HCT116 (cell line): ENCODE data around the gene SLC25A10. TPM values are rescaled to one million over a fixed set of nuclear protein-coding genes. Genes with fewer than 3 reads are reported as not detected.

ENCODE experiments used
- ATAC-seq: fragments of 200-7000 bp; cut with Tn5 transposase; 2 replicates; pipeline ENCODE4 v1.9.1; 2020; ENCODE audit warnings: mild to moderate bottlenecking, moderate library complexity
- BruUV-seq: library from RNA; stranded (reverse); fragments of 400-500 nt; replicated peaks from 2 replicates; lab custom pipeline; 2021; lab: Mats Ljungman, UMichigan
- CTCF ChIA-PET: fragments of 300-600 bp; sonication (Branson Sonifier 250); formaldehyde crosslinking; loops from one replicate; lab custom pipeline; 2021; ENCODE audit warnings: antibody characterized with exemption; lab: Charles Lee
- POLR2A ChIA-PET: fragments of 300-600, 350-600 bp; sonication (Branson Sonifier 250); formaldehyde crosslinking; loops from one replicate; lab custom pipeline; 2021; ENCODE audit warnings: antibody characterized with exemption; lab: Charles Lee
- RAD21 ChIA-PET, 2 experiments: fragments of 300-600 bp; sonication (Branson Sonifier 250); formaldehyde crosslinking; loops; one replicate each; lab custom pipeline; 2023; ENCODE audit warnings: low total read pairs in 2 of 2; ENCODE audit not compliant: uncharacterized antibody in 2 of 2, unreplicated experiment in 2 of 2, low non-redundant PET in 1 of 2; lab: Charles Lee
- DNase-seq: peaks from one replicate; pipeline ENCODE4 v3.0.0-alpha.2; 2010; ENCODE audit warnings: low read depth, low spot score
- H2AFZ ChIP-seq: fragments of 200-600 bp; shearing (Covaris generic), sonication (generic); 2 replicates; pipeline ENCODE4 v1.6.1; 2017; ENCODE audit warnings: low read depth, mixed run types, mixed read lengths, antibody characterized with exemption, low read length; ENCODE audit not compliant: poor library complexity, severe bottlenecking
- H3K27ac ChIP-seq: 2 replicates; pipeline ENCODE4 v1.5.1; 2012; ENCODE audit warnings: low read depth, low read length
- H3K27me3 ChIP-seq: fragments of 200-600 bp; sonication (generic); 2 replicates; pipeline ENCODE4 v1.6.1; 2016; ENCODE audit warnings: mixed run types, low read length, mixed read lengths; ENCODE audit not compliant: insufficient read depth
- H3K36me3 ChIP-seq, 2 experiments: fragments of 200-500 bp in 1 of 2; fragments of 200-600 bp in 1 of 2; sonication (Bioruptor generic) in 1 of 2; sonication (generic) in 1 of 2; 2 replicates each; pipeline versions ENCODE4 v1.5.1 to v1.6.1; 2014 to 2016; ENCODE audit warnings: low read length in 2 of 2, inconsistent platforms in 1 of 2, mixed read lengths in 1 of 2, mixed run types in 1 of 2; ENCODE audit not compliant: insufficient read depth in 2 of 2, control insufficient read depth in 1 of 2
- H3K4me1 ChIP-seq, 2 experiments: fragments of 200-600 bp in 1 of 2; sonication (generic) in 1 of 2; 2 replicates each; pipeline versions ENCODE4 v1.5.1 to v1.6.1; 2012 to 2017; ENCODE audit warnings: low read length in 2 of 2, inconsistent platforms in 1 of 2, mild to moderate bottlenecking in 1 of 2, mixed read lengths in 1 of 2, mixed run types in 1 of 2, moderate library complexity in 1 of 2; ENCODE audit not compliant: insufficient read depth in 2 of 2, control insufficient read depth in 1 of 2
- H3K4me2 ChIP-seq: fragments of 200-600 bp; sonication (generic); 2 replicates; pipeline ENCODE4 v1.6.1; 2017; ENCODE audit warnings: mixed run types, low read length, mixed read lengths
- H3K4me3 ChIP-seq, 2 experiments: fragments of 200-600 bp in 1 of 2; sonication (generic) in 1 of 2; replicated peaks in 1 of 2; 2 replicates each; pipeline ENCODE4 v1.5.1; 2011 to 2016; ENCODE audit warnings: low read length in 2 of 2, control low read depth in 1 of 2, low read depth in 1 of 2, mild to moderate bottlenecking in 1 of 2, mixed read lengths in 1 of 2, mixed run types in 1 of 2
- H3K79me2 ChIP-seq: fragments of 200-600 bp; sonication (generic); 2 replicates; pipeline ENCODE4 v1.6.1; 2017; ENCODE audit warnings: mild to moderate bottlenecking, mixed run types, low read length, moderate library complexity, mixed read lengths; ENCODE audit not compliant: insufficient read depth
- H3K9ac ChIP-seq: fragments of 200-600 bp; sonication (generic); 2 replicates; pipeline ENCODE4 v1.6.1; 2016; ENCODE audit warnings: low read length, mixed read lengths
- H3K9me2 ChIP-seq: fragments of 200-600 bp; sonication (generic), shearing (Covaris generic); 2 replicates; pipeline ENCODE4 v1.6.1; 2017; ENCODE audit warnings: mixed run types, mild to moderate bottlenecking, moderate library complexity; ENCODE audit not compliant: insufficient read depth
- H3K9me3 ChIP-seq, 2 experiments: fragments of 200-500 bp in 1 of 2; fragments of 200-600 bp in 1 of 2; sonication (Bioruptor generic) in 1 of 2; sonication (generic) in 1 of 2; 2 replicates each; pipeline ENCODE4 v1.6.1; 2014 to 2017; ENCODE audit warnings: low read length in 2 of 2, mixed read lengths in 2 of 2, inconsistent platforms in 1 of 2, low read depth in 1 of 2, mild to moderate bottlenecking in 1 of 2, mixed run types in 1 of 2, moderate library complexity in 1 of 2; ENCODE audit not compliant: control insufficient read depth in 1 of 2, insufficient read depth in 1 of 2
- H4K20me1 ChIP-seq: fragments of 200-600 bp; sonication (generic), shearing (Covaris generic); 2 replicates; pipeline ENCODE4 v1.6.1; 2017; ENCODE audit warnings: mixed run types, mild to moderate bottlenecking, moderate library complexity; ENCODE audit not compliant: insufficient read depth
- EZH2 ChIP-seq: fragments of 200-600 bp; sonication (generic); IDR thresholded peaks from 2 replicates; pipeline ENCODE4 v1.6.1; 2017; ENCODE audit warnings: antibody characterized with exemption, mixed run types
- EZH2phosphoT487 ChIP-seq: fragments of 200-600 bp; IDR thresholded peaks from 2 replicates; pipeline ENCODE4 v1.6.1; 2018; ENCODE audit warnings: antibody characterized with exemption, borderline replicate concordance
- JUND ChIP-seq: IDR thresholded peaks from 2 replicates; pipeline ENCODE4 v1.6.1; 2012
- POLR2A ChIP-seq: IDR thresholded peaks from 2 replicates; pipeline ENCODE4 v1.7.0; 2011; ENCODE audit warnings: borderline replicate concordance; ENCODE audit not compliant: insufficient read depth, insufficient read length; ENCODE audit errors: extremely low read depth
- POLR2AphosphoS5 ChIP-seq: IDR thresholded peaks from 2 replicates; pipeline ENCODE4 v1.6.1; 2011; ENCODE audit warnings: mild to moderate bottlenecking, low read depth, low read length, moderate library complexity
- RAD21 ChIP-seq: IDR thresholded peaks from 2 replicates; pipeline ENCODE4 v1.6.1; 2012; ENCODE audit warnings: low read depth, mild to moderate bottlenecking
- SIN3A ChIP-seq: IDR thresholded peaks from 2 replicates; pipeline ENCODE4 v1.6.1; 2012; ENCODE audit warnings: low read depth
- SP1 ChIP-seq: IDR thresholded peaks from 2 replicates; pipeline ENCODE4 v1.6.1; 2012; ENCODE audit warnings: low read depth
- YY1 ChIP-seq: IDR thresholded peaks from 2 replicates; pipeline ENCODE4 v1.6.1; 2011; ENCODE audit warnings: low read length, low read depth, moderate library complexity, mild to moderate bottlenecking; ENCODE audit not compliant: insufficient replicate concordance; ENCODE audit errors: extremely low read depth
- ZFX ChIP-seq: fragments of 450-650 bp; IDR thresholded peaks from 2 replicates; pipeline ENCODE4 v1.6.1; 2017
- ZNF274 ChIP-seq: fragments of 200-500 bp; sonication (Bioruptor generic); IDR thresholded peaks from 2 replicates; pipeline ENCODE4 v1.6.1; 2014; ENCODE audit warnings: mild to moderate bottlenecking, low read depth, low read length, inconsistent platforms
- intact Hi-C: fragments of 100-400 bp; cut with micrococcal nuclease; formaldehyde crosslinking; loops from 2 replicates; pipeline ENCODE4 v1.10.0; 2022
- total RNA-seq: library from RNA; stranded (reverse); gene quantifications from one replicate; pipeline ENCODE4 v1.2.1, GENCODE V29; 2021; ENCODE audit not compliant: unreplicated experiment
- TF ChIP-seq, protein P1 (sequence below): IDR thresholded peaks from 2 replicates; pipeline ENCODE4 v1.6.1; 2012; ENCODE audit warnings: low read depth
- TF ChIP-seq, protein P2 (sequence below), 3 experiments: fragments of 200-600 bp in 1 of 3; sonication (generic) in 1 of 3; IDR thresholded peaks in 2 of 3; conservative IDR thresholded peaks in 1 of 3; 2 replicates each; pipeline ENCODE4 v1.5.1; 2012 to 2017; ENCODE audit warnings: low read depth in 2 of 3, low read length in 2 of 3, antibody characterized with exemption in 1 of 3, borderline replicate concordance in 1 of 3, control low read depth in 1 of 3, mild to moderate bottlenecking in 1 of 3, mixed read lengths in 1 of 3, mixed run types in 1 of 3, moderate library complexity in 1 of 3; ENCODE audit not compliant: insufficient read depth in 1 of 3
- TF ChIP-seq, protein P3 (sequence below): IDR thresholded peaks from 2 replicates; pipeline ENCODE4 v1.6.1; 2011; ENCODE audit warnings: mild to moderate bottlenecking, low read length, moderate library complexity; ENCODE audit not compliant: insufficient replicate concordance; ENCODE audit errors: extremely low read depth
- TF ChIP-seq, protein P4 (sequence below): IDR thresholded peaks from 2 replicates; pipeline ENCODE4 v1.6.1; 2012

Gene SLC25A10
- total RNA-seq, 1 experiment from 2014 or later = 70.8 TPM

DNA sequence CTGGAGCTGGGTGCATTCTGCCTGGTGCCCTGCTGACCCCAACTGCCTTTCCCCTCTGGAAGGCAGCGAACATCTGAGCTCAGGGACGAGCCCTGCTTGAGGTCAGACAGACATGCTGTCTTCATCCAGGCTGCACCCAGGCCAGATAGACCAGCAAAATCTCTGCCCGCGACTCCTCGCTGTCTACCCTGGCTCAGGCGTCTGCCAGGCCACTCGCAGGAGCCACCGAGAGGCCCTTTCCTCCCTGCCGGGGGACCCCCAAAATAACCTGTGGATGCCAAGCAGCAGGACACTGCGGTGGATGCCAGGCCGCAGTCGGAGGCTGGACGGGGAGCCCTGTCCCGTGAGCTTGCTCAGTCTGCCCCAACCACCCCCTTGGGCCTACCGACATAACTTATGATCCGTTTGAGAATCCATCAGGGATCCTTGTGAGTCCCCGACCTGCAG lies 3.3 kb upstream of the SLC25A10 start:
- H3K4me2 ChIP-seq = no peak overlapping the region
- no peaks in the 10 kb centered on the region for H4K20me1 ChIP-seq
- no TSS peak for BruUV-seq
- no peaks in the 10 kb centered on the region for H3K27me3 ChIP-seq
- RAD21 ChIA-PET = no interaction called here
- intact Hi-C loops = no loop called here
- H3K36me3 ChIP-seq = peaks cover 16 to 40% of the 10 kb centered on the region in 2 experiments; a peak in 3 of 4 replicates
- H3K9me2 ChIP-seq = no peaks in the 10 kb centered on the region
- POLR2A ChIA-PET = no interaction called here
- no peak for ATAC-seq
- no peaks in the 10 kb centered on the region for H3K9me3 ChIP-seq
- peaks cover 31 to 51% of the 10 kb centered on the region in 2 experiments for H3K4me1 ChIP-seq
- no peak for TF ChIP-seq RAD21
- no peak for TF ChIP-seq SP1
- TF ChIP-seq, protein P1, sequence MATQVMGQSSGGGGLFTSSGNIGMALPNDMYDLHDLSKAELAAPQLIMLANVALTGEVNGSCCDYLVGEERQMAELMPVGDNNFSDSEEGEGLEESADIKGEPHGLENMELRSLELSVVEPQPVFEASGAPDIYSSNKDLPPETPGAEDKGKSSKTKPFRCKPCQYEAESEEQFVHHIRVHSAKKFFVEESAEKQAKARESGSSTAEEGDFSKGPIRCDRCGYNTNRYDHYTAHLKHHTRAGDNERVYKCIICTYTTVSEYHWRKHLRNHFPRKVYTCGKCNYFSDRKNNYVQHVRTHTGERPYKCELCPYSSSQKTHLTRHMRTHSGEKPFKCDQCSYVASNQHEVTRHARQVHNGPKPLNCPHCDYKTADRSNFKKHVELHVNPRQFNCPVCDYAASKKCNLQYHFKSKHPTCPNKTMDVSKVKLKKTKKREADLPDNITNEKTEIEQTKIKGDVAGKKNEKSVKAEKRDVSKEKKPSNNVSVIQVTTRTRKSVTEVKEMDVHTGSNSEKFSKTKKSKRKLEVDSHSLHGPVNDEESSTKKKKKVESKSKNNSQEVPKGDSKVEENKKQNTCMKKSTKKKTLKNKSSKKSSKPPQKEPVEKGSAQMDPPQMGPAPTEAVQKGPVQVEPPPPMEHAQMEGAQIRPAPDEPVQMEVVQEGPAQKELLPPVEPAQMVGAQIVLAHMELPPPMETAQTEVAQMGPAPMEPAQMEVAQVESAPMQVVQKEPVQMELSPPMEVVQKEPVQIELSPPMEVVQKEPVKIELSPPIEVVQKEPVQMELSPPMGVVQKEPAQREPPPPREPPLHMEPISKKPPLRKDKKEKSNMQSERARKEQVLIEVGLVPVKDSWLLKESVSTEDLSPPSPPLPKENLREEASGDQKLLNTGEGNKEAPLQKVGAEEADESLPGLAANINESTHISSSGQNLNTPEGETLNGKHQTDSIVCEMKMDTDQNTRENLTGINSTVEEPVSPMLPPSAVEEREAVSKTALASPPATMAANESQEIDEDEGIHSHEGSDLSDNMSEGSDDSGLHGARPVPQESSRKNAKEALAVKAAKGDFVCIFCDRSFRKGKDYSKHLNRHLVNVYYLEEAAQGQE = no peak
- no peak for TF ChIP-seq ZNF274
- TF ChIP-seq POLR2AphosphoS5 = peak; percentile 32
- no peak for TF ChIP-seq YY1
- TF ChIP-seq JUND = no peak
- TF ChIP-seq, protein P2, sequence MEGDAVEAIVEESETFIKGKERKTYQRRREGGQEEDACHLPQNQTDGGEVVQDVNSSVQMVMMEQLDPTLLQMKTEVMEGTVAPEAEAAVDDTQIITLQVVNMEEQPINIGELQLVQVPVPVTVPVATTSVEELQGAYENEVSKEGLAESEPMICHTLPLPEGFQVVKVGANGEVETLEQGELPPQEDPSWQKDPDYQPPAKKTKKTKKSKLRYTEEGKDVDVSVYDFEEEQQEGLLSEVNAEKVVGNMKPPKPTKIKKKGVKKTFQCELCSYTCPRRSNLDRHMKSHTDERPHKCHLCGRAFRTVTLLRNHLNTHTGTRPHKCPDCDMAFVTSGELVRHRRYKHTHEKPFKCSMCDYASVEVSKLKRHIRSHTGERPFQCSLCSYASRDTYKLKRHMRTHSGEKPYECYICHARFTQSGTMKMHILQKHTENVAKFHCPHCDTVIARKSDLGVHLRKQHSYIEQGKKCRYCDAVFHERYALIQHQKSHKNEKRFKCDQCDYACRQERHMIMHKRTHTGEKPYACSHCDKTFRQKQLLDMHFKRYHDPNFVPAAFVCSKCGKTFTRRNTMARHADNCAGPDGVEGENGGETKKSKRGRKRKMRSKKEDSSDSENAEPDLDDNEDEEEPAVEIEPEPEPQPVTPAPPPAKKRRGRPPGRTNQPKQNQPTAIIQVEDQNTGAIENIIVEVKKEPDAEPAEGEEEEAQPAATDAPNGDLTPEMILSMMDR (IDR thresholded peaks at IDR 0.05 in 2 of 3, conservative IDR thresholded peaks at IDR 0.05 in 1 of 3; ENCODE audit: borderline replicate concordance in 1 of 3, insufficient read depth in 1 of 3, low read depth in 2 of 3, low read length in 2 of 3) = no peak
- TF ChIP-seq EZH2phosphoT487 = no peak
- no peak for TF ChIP-seq SIN3A
- TF ChIP-seq, protein P3, sequence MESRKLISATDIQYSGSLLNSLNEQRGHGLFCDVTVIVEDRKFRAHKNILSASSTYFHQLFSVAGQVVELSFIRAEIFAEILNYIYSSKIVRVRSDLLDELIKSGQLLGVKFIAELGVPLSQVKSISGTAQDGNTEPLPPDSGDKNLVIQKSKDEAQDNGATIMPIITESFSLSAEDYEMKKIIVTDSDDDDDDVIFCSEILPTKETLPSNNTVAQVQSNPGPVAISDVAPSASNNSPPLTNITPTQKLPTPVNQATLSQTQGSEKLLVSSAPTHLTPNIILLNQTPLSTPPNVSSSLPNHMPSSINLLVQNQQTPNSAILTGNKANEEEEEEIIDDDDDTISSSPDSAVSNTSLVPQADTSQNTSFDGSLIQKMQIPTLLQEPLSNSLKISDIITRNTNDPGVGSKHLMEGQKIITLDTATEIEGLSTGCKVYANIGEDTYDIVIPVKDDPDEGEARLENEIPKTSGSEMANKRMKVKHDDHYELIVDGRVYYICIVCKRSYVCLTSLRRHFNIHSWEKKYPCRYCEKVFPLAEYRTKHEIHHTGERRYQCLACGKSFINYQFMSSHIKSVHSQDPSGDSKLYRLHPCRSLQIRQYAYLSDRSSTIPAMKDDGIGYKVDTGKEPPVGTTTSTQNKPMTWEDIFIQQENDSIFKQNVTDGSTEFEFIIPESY = no peak
- TF ChIP-seq ZFX = no peak
- TF ChIP-seq, protein P4, sequence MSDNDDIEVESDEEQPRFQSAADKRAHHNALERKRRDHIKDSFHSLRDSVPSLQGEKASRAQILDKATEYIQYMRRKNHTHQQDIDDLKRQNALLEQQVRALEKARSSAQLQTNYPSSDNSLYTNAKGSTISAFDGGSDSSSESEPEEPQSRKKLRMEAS = no peak
- no peak for TF ChIP-seq EZH2
- TF ChIP-seq POLR2A = peak; percentile 29
- no peak overlapping the region for H3K9ac ChIP-seq
- no peak overlapping the region for H2AFZ ChIP-seq
- H3K79me2 ChIP-seq = peaks cover 54% of the 10 kb centered on the region
- CTCF ChIA-PET = no interaction called here
- no peak overlapping the region for H3K4me3 ChIP-seq
- peak overlapping the region; percentile 2; the same call in 1 of the 2 replicates for H3K27ac ChIP-seq
- DNase-seq = no peak
